NCI-H1930 (cell line): ENCODE data around the gene GAS7.

ENCODE experiments used
- DNase-seq, 2 experiments: peaks; one replicate each; lab custom pipeline; 2025; lab: John Stamatoyannopoulos, UW

The GAS7 gene

GRCh38 chr17:10130677-10131076 is 67.7 kb downstream of the GAS7 start:
- no peak for DNase-seq

GRCh38 chr17:10130263-10130662 is 68.1 kb downstream of the GAS7 start:
- no peak for DNase-seq

- no peak for DNase-seq
Observed at GRCh38 chr17:10127819-10128425, 70.5 kb downstream of the GAS7 start.

- DNase-seq, result no peak
Observed at GRCh38 chr17:10126616-10127501, 71.5 kb downstream of the GAS7 start.

- DNase-seq, result no peak
Observed at GRCh38 chr17:10126276-10126615, 72.2 kb downstream of the GAS7 start.

- DNase-seq, result no peak
Observed at GRCh38 chr17:10125531-10126275, 72.7 kb downstream of the GAS7 start.

- no peak for DNase-seq
Observed at GRCh38 chr17:10123093-10123492, 75.3 kb downstream of the GAS7 start.

GRCh38 chr17:10121971-10122707 is 76.3 kb downstream of the GAS7 start:
- DNase-seq, result no peak

- DNase-seq, result no peak
Observed at GRCh38 chr17:10120749-10121148, 77.7 kb downstream of the GAS7 start.

GRCh38 chr17:10120109-10120485 is 78.3 kb downstream of the GAS7 start:
- no peak for DNase-seq

GRCh38 chr17:10119203-10120108 is 79.0 kb downstream of the GAS7 start:
- DNase-seq, result no peak

GRCh38 chr17:10118788-10119130 is 79.6 kb downstream of the GAS7 start:
- DNase-seq, result no peak

- no peak for DNase-seq
Observed at GRCh38 chr17:10117581-10118001, 80.8 kb downstream of the GAS7 start.

- no peak for DNase-seq
Observed at GRCh38 chr17:10116753-10117420, 81.5 kb downstream of the GAS7 start.

- no peak for DNase-seq
Observed at GRCh38 chr17:10116267-10116666, 82.1 kb downstream of the GAS7 start.

- no peak for DNase-seq
Observed at GRCh38 chr17:10115536-10115932, 82.9 kb downstream of the GAS7 start.

GRCh38 chr17:10114931-10115535 is 83.4 kb downstream of the GAS7 start:
- no peak for DNase-seq

- DNase-seq, result no peak
Observed at GRCh38 chr17:10112962-10113361, 85.4 kb downstream of the GAS7 start.

GRCh38 chr17:10111907-10112452 is 86.4 kb downstream of the GAS7 start:
- no peak for DNase-seq

GRCh38 chr17:10109146-10109545 is 89.3 kb downstream of the GAS7 start:
- no peak for DNase-seq
